HepG2 (cell line): ENCODE data around the gene JDP2. TPM values are rescaled to one million over a fixed set of nuclear protein-coding genes. Genes with fewer than 3 reads are reported as not detected.

Experiments
- ATAC-seq: fragments of 200-7000 bp; cut with Tn5 transposase; 3 replicates; pipeline ENCODE4 v1.9.1; 2020; ENCODE audit warnings: mild to moderate bottlenecking, moderate library complexity
- BruUV-seq: library from RNA; stranded (reverse); fragments of 400-500 nt; replicated peaks from 2 replicates; lab custom pipeline; 2021; lab: Mats Ljungman, UMichigan
- CTCF ChIA-PET: fragments of 300-600 bp; formaldehyde crosslinking; extraction: SDS; loops from one replicate; lab custom pipeline; 2021; ENCODE audit warnings: low total read pairs, inconsistent platforms, low intra/inter-chr PET ratio; lab: Yijun Ruan, JAX
- POLR2A ChIA-PET: fragments of 350-600 bp; sonication (Branson Sonifier 250); formaldehyde crosslinking; loops from one replicate; lab custom pipeline; 2020; ENCODE audit warnings: antibody characterized with exemption, inconsistent platforms; lab: Yijun Ruan, JAX
- DNase-seq: peaks from one replicate; pipeline ENCODE4 v3.0.0-alpha.2; 2015; ENCODE audit warnings: low spot score
- FAIRE-seq: peaks from 3 replicates; lab custom pipeline; 2011; peaks lifted over from hg19 to GRCh38; lab: Jason Lieb, UNC
- H2AFZ ChIP-seq: one replicate; pipeline ENCODE4 v1.6.1; 2011; ENCODE audit warnings: low read length, inconsistent platforms
- H3K27ac ChIP-seq: fragments of 300-600 bp; 3 replicates; pipeline ENCODE4 v1.8.0; 2011; ENCODE audit warnings: mixed run types, mild to moderate bottlenecking, mixed read lengths, low read length, inconsistent platforms; ENCODE audit not compliant: insufficient read depth; ENCODE audit errors: extremely low read length
- H3K27me3 ChIP-seq, 2 experiments: fragments of 200-600 bp in 1 of 2; 2 replicates in 1 of 2; 3 replicates in 1 of 2; pipeline versions ENCODE4 v1.6.0 to v1.8.0; 2011; ENCODE audit warnings: low read length in 2 of 2, mild to moderate bottlenecking in 2 of 2, moderate library complexity in 2 of 2, inconsistent platforms in 1 of 2; ENCODE audit not compliant: insufficient read depth in 2 of 2, control insufficient read depth in 1 of 2
- H3K36me3 ChIP-seq, 2 experiments: fragments of 200-600 bp in 1 of 2; replicated peaks in 1 of 2; 2 replicates in 1 of 2; 3 replicates in 1 of 2; pipeline versions ENCODE4 v1.5.1 to v1.8.0; 2011; ENCODE audit warnings: low read length in 2 of 2, inconsistent platforms in 1 of 2; ENCODE audit not compliant: insufficient read depth in 2 of 2, control insufficient read depth in 1 of 2
- H3K4me1 ChIP-seq: 2 replicates; pipeline ENCODE4 v1.5.1; 2012; ENCODE audit warnings: low read length, inconsistent platforms; ENCODE audit not compliant: insufficient read depth
- H3K4me2 ChIP-seq: 2 replicates; pipeline ENCODE4 v1.6.0; 2011; ENCODE audit warnings: low read depth, low read length, inconsistent platforms
- H3K4me3 ChIP-seq, 3 experiments: fragments of 200-600 bp in 1 of 3; sonication (generic), shearing (Covaris generic) in 1 of 3; replicated peaks in 1 of 3; 2 replicates each; pipeline ENCODE4 v1.5.1; 2011 to 2016; ENCODE audit warnings: low read length in 3 of 3, inconsistent platforms in 2 of 3, low read depth in 2 of 3, mild to moderate bottlenecking in 2 of 3, control low read depth in 1 of 3, mixed read lengths in 1 of 3; ENCODE audit not compliant: insufficient read depth in 1 of 3
- H3K79me2 ChIP-seq: one replicate; pipeline ENCODE4 v1.6.1; 2011; ENCODE audit warnings: low read length, inconsistent platforms; ENCODE audit not compliant: insufficient read depth
- H3K9ac ChIP-seq: 2 replicates; pipeline ENCODE4 v1.6.0; 2011; ENCODE audit warnings: mild to moderate bottlenecking, low read depth, low read length, inconsistent platforms; ENCODE audit not compliant: insufficient read depth
- H3K9me3 ChIP-seq: 2 replicates; pipeline ENCODE4 v1.5.1; 2012; ENCODE audit warnings: mild to moderate bottlenecking, low read length
- H4K20me1 ChIP-seq: 2 replicates; pipeline ENCODE4 v1.6.0; 2011; ENCODE audit warnings: inconsistent platforms, mild to moderate bottlenecking, low read length, moderate library complexity; ENCODE audit not compliant: insufficient read depth
- ATF6 ChIP-seq: sonication (generic); formaldehyde crosslinking; conservative IDR thresholded peaks from 2 replicates; pipeline ENCODE4 v1.4.0; 2020; ENCODE audit warnings: missing genetic modification reagents
- CBX2 ChIP-seq, 2 experiments: fragments of 200-600 bp in 1 of 2; sonication (generic); formaldehyde crosslinking in 1 of 2; IDR thresholded peaks; 2 replicates each; pipeline versions ENCODE4 v1.7.0 to v1.8.1; 2018 to 2022; ENCODE audit warnings: low read depth in 2 of 2, low read length in 1 of 2, mild to moderate bottlenecking in 1 of 2, missing genetic modification reagents in 1 of 2
- GABPB1 ChIP-seq: IDR thresholded peaks from 2 replicates; pipeline ENCODE4 v1.6.1; 2016; ENCODE audit warnings: mild to moderate bottlenecking, missing genetic modification reagents, moderate library complexity, missing compliant biosample characterization
- HIC2 ChIP-seq: sonication (generic); formaldehyde crosslinking; IDR thresholded peaks from 2 replicates; pipeline ENCODE4 v1.9.0; 2022; ENCODE audit warnings: low read depth, missing genetic modification reagents
- HMGXB4 ChIP-seq, 2 experiments: sonication (generic) in 1 of 2; formaldehyde crosslinking in 1 of 2; IDR thresholded peaks; 2 replicates each; pipeline versions ENCODE4 v1.4.0 to v1.6.1; 2018 to 2020; ENCODE audit warnings: missing genetic modification reagents in 2 of 2, borderline replicate concordance in 1 of 2, low read depth in 1 of 2, mild to moderate bottlenecking in 1 of 2, missing biosample characterization in 1 of 2
- MAX ChIP-seq: IDR thresholded peaks from 2 replicates; pipeline ENCODE4 v1.6.1; 2012; ENCODE audit warnings: inconsistent platforms
- NCOR1 ChIP-seq: fragments of 200-600 bp; sonication (generic); IDR thresholded peaks from 2 replicates; pipeline ENCODE4 v1.7.0; 2017; ENCODE audit warnings: antibody characterized with exemption, low read length, borderline replicate concordance
- SNAPC5 ChIP-seq: sonication (generic); formaldehyde crosslinking; IDR thresholded peaks from 2 replicates; pipeline ENCODE4 v1.8.1; 2023; ENCODE audit warnings: mild to moderate bottlenecking, missing genetic modification reagents, borderline replicate concordance
- SP140L ChIP-seq: sonication (generic); formaldehyde crosslinking; IDR thresholded peaks from 2 replicates; pipeline ENCODE4 v1.4.0; 2020; ENCODE audit warnings: missing genetic modification reagents, borderline replicate concordance
- ZBTB33 ChIP-seq: sonication (generic); formaldehyde crosslinking; IDR thresholded peaks from 2 replicates; pipeline ENCODE4 v1.4.0; 2020; ENCODE audit warnings: missing genetic modification reagents
- ZKSCAN5 ChIP-seq: sonication (generic); formaldehyde crosslinking; IDR thresholded peaks from 2 replicates; pipeline ENCODE4 v1.5.1; 2020; ENCODE audit warnings: mild to moderate bottlenecking, missing genetic modification reagents
- ZNF230 ChIP-seq: sonication (generic); formaldehyde crosslinking; IDR thresholded peaks from 2 replicates; pipeline ENCODE4 v1.4.0; 2020; ENCODE audit warnings: mild to moderate bottlenecking, missing genetic modification reagents
- ZNF570 ChIP-seq: sonication (generic); formaldehyde crosslinking; IDR thresholded peaks from 2 replicates; pipeline ENCODE4 v1.4.0; 2020; ENCODE audit warnings: mild to moderate bottlenecking, missing genetic modification reagents, borderline replicate concordance
- ZNF580 ChIP-seq: IDR thresholded peaks from 2 replicates; pipeline ENCODE4 v1.6.1; 2016; ENCODE audit warnings: low read depth, borderline replicate concordance
- ZNF891 ChIP-seq: sonication (generic); formaldehyde crosslinking; IDR thresholded peaks from 2 replicates; pipeline ENCODE4 v1.5.0; 2020; ENCODE audit warnings: mild to moderate bottlenecking, missing genetic modification reagents
- ZSCAN31 ChIP-seq: sonication (generic); formaldehyde crosslinking; IDR thresholded peaks from 2 replicates; pipeline ENCODE4 v1.5.0; 2020; ENCODE audit warnings: low read depth, mild to moderate bottlenecking, missing genetic modification reagents
- WGBS: methylation state at CpG from one replicate; pipeline ENCODE4 v1.1.6; 2017; ENCODE audit warnings: low lambda C conversion rate; 5-methylcytosine and 5-hydroxymethylcytosine counted together
- in situ Hi-C: cut with HindIII; loops from 2 replicates; pipeline ENCODE4 v1.10.0; 2017; ENCODE audit warnings: low pct_unique_long_range_greater_than_20kb; ENCODE audit not compliant: extremely low pct_ligation_motif_present
- intact Hi-C: fragments of 100-400 bp; cut with micrococcal nuclease; formaldehyde crosslinking; loops from one replicate; pipeline ENCODE4 v1.10.0; 2022; ENCODE audit not compliant: unreplicated experiment
- polyA plus RNA-seq, 8 experiments: library from polyadenylated mRNA; depleted of rRNA in 3 of 8; stranded (reverse) in 7 of 8; unstranded in 1 of 8; fragments of >200 nt; fragmentation: Illumina TruSeq in 4 of 8; extraction: Trizol in 4 of 8; gene quantifications; 2 replicates each; pipeline versions ENCODE4 v1.2.1 to v1.2.3, GENCODE V29; 2011 to 2016; ENCODE audit warnings: low read depth in 4 of 8, missing spikeins in 1 of 8, mixed read lengths in 1 of 8; ENCODE audit not compliant: insufficient read depth in 1 of 8
- total RNA-seq, 5 experiments: library from RNA; depleted of rRNA; stranded (reverse); fragments of >200 nt; fragmentation: Illumina TruSeq; extraction: Trizol; gene quantifications; 2 replicates each; pipeline ENCODE4 v1.2.3, GENCODE V29; 2016; ENCODE audit warnings: low read depth in 1 of 5

Gene JDP2
- total and polyA plus RNA-seq, 2 of the 13 experiments (the other 11 are each of a cell fraction or from before 2014, with no cell fraction given) = 8.0 to 8.9 TPM

GRCh38 chr14:75467763-75468162, 39.9 kb downstream of the JDP2 start:
- Histone ChIP-seq H3K9me3 (no peaks in the 10 kb centered on the region), H3K27me3 (no peaks in the 10 kb centered on the region), H3K4me3 (no peak overlapping the region), H3K36me3 (peaks cover 18 to 59% of the 10 kb centered on the region in 2 experiments), H3K4me1 (no peaks in the 10 kb centered on the region), H4K20me1 (no peaks in the 10 kb centered on the region), H3K79me2 (no peaks in the 10 kb centered on the region), H2AFZ (no peak overlapping the region), H3K9ac (no peak overlapping the region), H3K4me2 (no peak overlapping the region), H3K27ac (no peak overlapping the region)
- CTCF ChIA-PET = no interaction called here
- no peak for FAIRE-seq
- BruUV-seq = no TSS peak
- POLR2A ChIA-PET = no interaction called here
- in situ Hi-C loops = no loop called here
- ATAC-seq = no peak
- WGBS = 96% methylated on average over 10 of the region's 11 CpGs
- intact Hi-C loops = no loop called here
- no peak for DNase-seq
- TF ChIP-seq GABPB1 (CRISPR knock-in tag) (no peak), SP140L (CRISPR knock-in tag) (no peak), NCOR1 (no peak), ZNF891 (CRISPR knock-in tag) (no peak), HMGXB4 (CRISPR knock-in tag; IDR thresholded peaks at IDR 0.05; ENCODE audit: borderline replicate concordance in 1 of 2, low read depth in 1 of 2) (no peak), ZNF230 (CRISPR knock-in tag) (no peak), SNAPC5 (no peak), ZKSCAN5 (CRISPR knock-in tag) (no peak), ZBTB33 (CRISPR knock-in tag) (no peak), CBX2 (IDR thresholded peaks at IDR 0.05; ENCODE audit: low read depth, low read length) (no peak), CBX2 (CRISPR knock-in tag; IDR thresholded peaks at IDR 0.05; ENCODE audit: low read depth) (no peak), MAX (no peak), ATF6 (CRISPR knock-in tag) (no peak), ZNF570 (CRISPR knock-in tag) (no peak), ZSCAN31 (CRISPR knock-in tag) (no peak), HIC2 (CRISPR knock-in tag) (no peak), ZNF580 (CRISPR knock-in tag) (no peak)
